Common myeloid progenitor, CD34-positive (primary cell): ENCODE measurements around the gene ENPP6. TPM values are rescaled to one million over a fixed set of nuclear protein-coding genes. Genes with fewer than 3 reads are reported as not detected.

Source experiments
- CTCF ChIA-PET: fragments of 350-600 bp; sonication (Branson Sonifier 250); formaldehyde crosslinking; loops from one replicate; lab custom pipeline; 2021; ENCODE audit warnings: antibody characterized with exemption; lab: Charles Lee
- POLR2A ChIA-PET: fragments of 350-600 bp; sonication (Branson Sonifier 250); formaldehyde crosslinking; loops from one replicate; lab custom pipeline; 2021; ENCODE audit warnings: antibody characterized with exemption; lab: Charles Lee
- DNase-seq, 3 donors: peaks; one replicate each; pipeline versions ENCODE4 v3.0.0 to v3.0.0-alpha.2; 2013
- H3K27ac ChIP-seq, 2 experiments: 1 replicate in 1 of 2; 2 replicates in 1 of 2; pipeline ENCODE4 v1.7.0; 2013; ENCODE audit warnings: inconsistent platforms in 2 of 2, low read length in 2 of 2, mild to moderate bottlenecking in 2 of 2, low read depth in 1 of 2, moderate library complexity in 1 of 2; ENCODE audit not compliant: severe bottlenecking in 2 of 2, insufficient read depth in 1 of 2, poor library complexity in 1 of 2
- H3K27me3 ChIP-seq, 5 experiments: replicated peaks in 2 of 5; 1 replicate in 3 of 5; 2 replicates in 2 of 5; pipeline versions ENCODE4 v1.6.1 to v1.7.0; 2013; ENCODE audit warnings: low read length in 4 of 5, mild to moderate bottlenecking in 2 of 5, moderate library complexity in 2 of 5, inconsistent platforms in 1 of 5; ENCODE audit not compliant: insufficient read depth in 5 of 5, control insufficient read depth in 4 of 5
- H3K36me3 ChIP-seq, 4 experiments: 1 replicate in 2 of 4; 2 replicates in 2 of 4; pipeline versions ENCODE4 v1.6.1 to v1.7.0; 2013; ENCODE audit warnings: low read length in 3 of 4, control low read depth in 1 of 4, mild to moderate bottlenecking in 1 of 4; ENCODE audit not compliant: control insufficient read depth in 4 of 4, insufficient read depth in 4 of 4
- H3K4me1 ChIP-seq, 4 experiments: 1 replicate in 3 of 4; 2 replicates in 1 of 4; pipeline versions ENCODE4 v1.6.1 to v1.7.1; 2013; ENCODE audit warnings: low read length in 3 of 4, mild to moderate bottlenecking in 3 of 4, control low read depth in 1 of 4, inconsistent platforms in 1 of 4, moderate library complexity in 1 of 4; ENCODE audit not compliant: control insufficient read depth in 4 of 4, insufficient read depth in 4 of 4; ENCODE audit errors: control extremely low read depth in 1 of 4
- H3K4me3 ChIP-seq, 7 experiments: 1 replicate in 4 of 7; 2 replicates in 3 of 7; pipeline versions ENCODE4 v1.5.1 to v1.7.0; 2013; ENCODE audit warnings: mild to moderate bottlenecking in 7 of 7, low read length in 6 of 7, moderate library complexity in 6 of 7, inconsistent platforms in 2 of 7, low read depth in 2 of 7, control low read depth in 1 of 7; ENCODE audit not compliant: insufficient read depth in 4 of 7, control insufficient read depth in 1 of 7; ENCODE audit errors: extremely low read depth in 1 of 7
- H3K9me3 ChIP-seq, 5 experiments: 1 replicate in 4 of 5; 2 replicates in 1 of 5; pipeline versions ENCODE4 v1.6.1 to v1.7.1; 2013; ENCODE audit warnings: low read length in 4 of 5, mild to moderate bottlenecking in 2 of 5, inconsistent platforms in 1 of 5, low read depth in 1 of 5, moderate library complexity in 1 of 5; ENCODE audit not compliant: control insufficient read depth in 4 of 5, insufficient read depth in 2 of 5; ENCODE audit errors: control extremely low read depth in 1 of 5
- WGBS: methylation state at CpG from one replicate; pipeline ENCODE4 v1.1.5; 2013; ENCODE audit not compliant: insufficient coverage; 5-methylcytosine and 5-hydroxymethylcytosine counted together
- polyA plus RNA-seq: library from polyadenylated mRNA; unstranded; fragments of 120-200 nt; gene quantifications from one replicate; pipeline ENCODE4 v1.2.1, GENCODE V29; 2013

ENPP6 gene
- polyA plus RNA-seq: 0.16 TPM

DNA sequence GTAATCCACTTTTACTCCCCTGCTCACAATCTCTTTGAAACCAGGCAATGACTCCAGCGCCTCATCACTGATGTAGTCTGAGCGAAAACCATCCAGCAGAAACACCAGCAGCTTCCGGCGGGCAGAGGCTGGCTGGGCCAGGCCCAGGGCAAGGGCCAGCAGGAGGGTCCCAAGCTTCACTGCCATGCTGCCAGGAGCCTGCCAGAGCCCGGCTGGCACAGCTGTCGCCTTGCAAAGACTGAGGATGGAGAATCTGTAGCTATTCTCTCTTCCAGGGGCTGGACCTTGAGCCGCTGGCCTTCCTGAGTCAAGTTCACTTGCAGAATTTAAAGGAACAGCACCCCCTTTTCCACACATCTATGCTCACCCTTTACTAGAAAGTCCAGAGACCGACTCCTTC lies at the start of gene ENPP6:
Gene ENPP6, minus strand, starts transcription at position 240 of the 400 bp plus-strand sequence. Its CDS starts 54 bp downstream, at position 186.
- POLR2A ChIA-PET: no interaction called here
- no peak for DNase-seq
- peaks cover 0 to 10% (median 0%) of the 10 kb centered on the region in 5 experiments for H3K27me3 ChIP-seq
- no peak within 1 kb of the TSS for H3K27ac ChIP-seq
- CTCF ChIA-PET: no interaction called here
- H3K4me3 ChIP-seq: no peak within 1 kb of the TSS
- no peaks in the 10 kb centered on the region for H3K4me1 ChIP-seq
- H3K9me3 ChIP-seq: peaks cover 0 to 1% (median 0%) of the 10 kb centered on the region in 5 experiments
- no peaks in the 10 kb centered on the region for H3K36me3 ChIP-seq
- 96% methylated on average over 7 of the region's 8 CpGs for WGBS

GRCh38 chr4:184267206-184267608 lies 49.5 kb upstream of the ENPP6 start:
- no peaks in the 10 kb centered on the region for H3K27me3 ChIP-seq
- ChIA-PET POLR2A (interaction anchor here (0.6 kb wide), 1 partner anchor 381 kb away, joined by 4 read pairs; no protein-coding TSS in a partner anchor), CTCF (interaction anchor here (0.8 to 3.1 kb wide), 2 partner anchors 13 to 829 kb away, joined by 3 to 9 read pairs; no protein-coding TSS in a partner anchor)
- H3K36me3 ChIP-seq: no peaks in the 10 kb centered on the region
- peaks cover 0 to 37% (median 4%) of the 10 kb centered on the region in 4 experiments for H3K4me1 ChIP-seq
- WGBS: no CpG with 5 or more reads among the region's 1 CpG
- H3K27ac ChIP-seq: no peak overlapping the region
- H3K9me3 ChIP-seq: peaks cover 0 to 7% (median 3%) of the 10 kb centered on the region in 5 experiments
- no peak overlapping the region for H3K4me3 ChIP-seq
- DNase-seq: peak in 1 of 3 donors; percentile 31

DNA sequence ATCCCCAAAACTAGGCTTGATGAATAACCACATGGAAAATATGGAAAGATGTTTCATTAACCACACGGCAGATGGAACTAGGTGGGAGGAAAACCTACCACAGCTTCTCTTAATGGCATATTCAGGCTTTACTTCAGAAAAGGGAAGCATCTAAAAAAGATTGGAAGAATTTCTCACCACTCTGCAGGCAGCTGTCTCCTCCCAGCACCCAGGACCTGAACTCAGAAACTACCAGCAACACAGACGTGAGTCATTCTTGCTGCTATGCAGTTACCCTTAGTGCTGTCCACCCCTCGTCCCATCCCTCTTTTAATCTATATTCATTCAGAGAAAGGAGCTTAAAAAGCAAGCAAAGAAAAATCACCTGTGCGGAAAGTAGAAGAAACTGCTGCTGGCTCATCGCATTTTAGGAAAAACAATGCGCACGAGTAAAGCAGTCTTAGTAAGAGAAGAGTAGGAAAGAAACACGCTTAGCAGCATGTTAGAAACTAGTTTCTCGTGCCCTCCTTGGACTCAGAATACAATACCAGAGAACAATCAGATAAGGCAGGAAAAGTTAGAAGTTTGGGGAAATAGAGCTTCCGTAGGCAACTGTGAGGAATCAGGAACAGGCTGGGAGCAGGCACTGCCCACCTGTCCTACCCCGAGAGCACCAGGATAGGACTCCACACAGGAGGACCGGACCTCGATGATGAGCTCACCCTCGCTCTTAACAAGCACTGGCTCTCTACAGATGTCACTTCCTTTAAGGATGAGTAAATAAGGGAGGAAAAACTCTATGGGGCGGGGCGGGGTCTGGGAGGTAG lies 48.1 kb upstream of the ENPP6 start:
- Histone ChIP-seq H3K27me3 (no peaks in the 10 kb centered on the region), H3K36me3 (no peaks in the 10 kb centered on the region), H3K9me3 (peaks cover 0 to 7% (median 3%) of the 10 kb centered on the region in 5 experiments), H3K4me1 (peaks cover 0 to 37% (median 4%) of the 10 kb centered on the region in 4 experiments), H3K4me3 (no peak overlapping the region), H3K27ac (peak overlapping the region in 1 of 2 experiments; percentile 6)
- ChIA-PET POLR2A (no interaction called here), CTCF (interaction anchor here (0.8 to 4.1 kb wide), 17 partner anchors 8 to 830 kb away, joined by 3 to 28 read pairs (median 4); no protein-coding TSS in a partner anchor)
- DNase-seq: peak in 2 of 3 donors; percentile 38 to 50
- WGBS: 94% methylated on average over 11 of the region's 16 CpGs

GRCh38 chr4:184263910-184264732 lies 46.4 kb upstream of the ENPP6 start:
- DNase-seq: peak; percentile 94 to 98 (median 96)
- no peaks in the 10 kb centered on the region for H3K27me3 ChIP-seq
- no peaks in the 10 kb centered on the region for H3K36me3 ChIP-seq
- no peak overlapping the region for H3K27ac ChIP-seq
- WGBS: 34% methylated on average over 15 of the region's 19 CpGs
- ChIA-PET CTCF (interaction anchor here (0.6 to 4.1 kb wide), 40 partner anchors 9 to 832 kb away, joined by 3 to 28 read pairs (median 4); partner anchors contain the start of gene CENPU), POLR2A (interaction anchor here (0.9 to 1.1 kb wide), 2 partner anchors 56 to 273 kb away, joined by 3 read pairs; no protein-coding TSS in a partner anchor)
- H3K4me3 ChIP-seq: peak overlapping the region in 1 of 7 experiments; percentile 12
- peaks cover 0 to 37% (median 6%) of the 10 kb centered on the region in 4 experiments for H3K4me1 ChIP-seq
- peaks cover 0 to 7% (median 3%) of the 10 kb centered on the region in 5 experiments for H3K9me3 ChIP-seq

DNA sequence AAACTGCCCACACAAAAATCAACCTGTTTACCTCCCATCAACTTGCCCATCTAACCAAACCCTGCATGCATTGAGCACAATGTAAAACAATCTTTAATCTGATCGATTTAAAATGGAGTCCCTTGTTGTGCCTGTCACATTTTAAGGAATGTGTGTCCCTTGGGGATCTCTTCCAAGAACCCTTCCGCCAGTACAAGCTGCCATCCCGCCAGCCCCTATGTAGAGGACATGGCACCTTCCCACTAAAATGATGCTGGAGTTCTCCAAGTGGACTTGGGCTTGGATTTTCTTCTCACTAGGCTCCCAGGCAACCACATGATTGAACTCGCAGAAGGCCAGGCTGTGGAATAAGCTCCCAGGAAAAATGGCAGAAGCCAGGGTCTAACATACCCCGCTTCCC lies 45.8 kb upstream of the ENPP6 start:
- no peak overlapping the region for H3K4me3 ChIP-seq
- DNase-seq: no peak

DNA sequence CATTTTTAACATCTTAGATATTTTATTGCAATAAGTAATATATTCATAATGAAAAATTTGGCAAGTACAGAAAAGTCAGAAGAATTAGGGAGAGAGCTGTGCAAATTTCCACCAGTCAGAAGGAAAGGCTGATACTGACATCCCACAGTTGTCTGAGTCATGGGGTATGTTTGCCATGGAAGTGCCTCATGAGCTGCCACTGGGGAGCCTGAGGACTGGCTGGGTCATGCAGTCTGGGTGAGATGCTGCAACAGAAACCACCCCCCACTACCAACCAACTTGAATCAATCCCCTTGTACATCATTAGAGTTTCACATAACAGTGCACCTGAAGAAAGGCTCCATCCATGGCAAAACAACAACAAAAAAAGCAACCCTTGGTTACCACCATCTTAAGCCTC lies 45.2 kb upstream of the ENPP6 start:
- ChIA-PET POLR2A (no interaction called here), CTCF (interaction anchor here (1.0 to 4.1 kb wide), 18 partner anchors 10 to 557 kb away, joined by 3 to 28 read pairs (median 6); partner anchors contain the start of gene CENPU)
- peaks cover 0 to 3% (median 2%) of the 10 kb centered on the region in 5 experiments for H3K9me3 ChIP-seq
- H3K4me1 ChIP-seq: peaks cover 0 to 24% (median 4%) of the 10 kb centered on the region in 4 experiments
- no peaks in the 10 kb centered on the region for H3K36me3 ChIP-seq
- H3K4me3 ChIP-seq: no peak overlapping the region
- no peak overlapping the region for H3K27ac ChIP-seq
- peak in 2 of 3 donors; percentile 33 to 42 for DNase-seq
- H3K27me3 ChIP-seq: no peaks in the 10 kb centered on the region

More for the DNA sequence above, 45.8 kb upstream of the ENPP6 start:
- no peaks in the 10 kb centered on the region for H3K27me3 ChIP-seq
- ChIA-PET POLR2A (interaction anchor here (1.1 kb wide), 1 partner anchor 274 kb away, joined by 3 read pairs; no protein-coding TSS in a partner anchor), CTCF (interaction anchor here (0.6 to 4.1 kb wide), 27 partner anchors 8 to 832 kb away, joined by 3 to 28 read pairs (median 5); partner anchors contain the start of gene CENPU)
- H3K27ac ChIP-seq: no peak overlapping the region
- H3K9me3 ChIP-seq: peaks cover 0 to 7% (median 3%) of the 10 kb centered on the region in 5 experiments
- no peaks in the 10 kb centered on the region for H3K36me3 ChIP-seq
- H3K4me1 ChIP-seq: peaks cover 0 to 30% (median 6%) of the 10 kb centered on the region in 4 experiments
- WGBS: 98% methylated on average over 4 of the region's 5 CpGs
